Muscle of leg (tissue), 11 donors: ENCODE results near the gene ZC2HC1C. TPM values are rescaled to one million over a fixed set of nuclear protein-coding genes. Genes with fewer than 3 reads are reported as not detected.

ENCODE experiments used
- DNase-seq: peaks from one replicate; pipeline ENCODE4 v3.0.0; 2013
- H3K27ac ChIP-seq: one replicate; pipeline ENCODE4 v1.5.1; 2013; ENCODE audit warnings: mild to moderate bottlenecking, low read length, control low read depth
- H3K27me3 ChIP-seq: one replicate; pipeline ENCODE4 v1.6.1; 2013; ENCODE audit warnings: low read length; ENCODE audit not compliant: control insufficient read depth, insufficient read depth
- H3K36me3 ChIP-seq: one replicate; pipeline ENCODE4 v1.6.1; 2013; ENCODE audit warnings: low read length; ENCODE audit not compliant: control insufficient read depth, insufficient read depth
- H3K4me1 ChIP-seq: one replicate; pipeline ENCODE4 v1.6.1; 2013; ENCODE audit warnings: low read length; ENCODE audit not compliant: control insufficient read depth, insufficient read depth
- H3K4me3 ChIP-seq: one replicate; pipeline ENCODE4 v1.5.1; 2013; ENCODE audit warnings: low read length, control low read depth
- H3K9me3 ChIP-seq: replicated peaks from 2 replicates; pipeline ENCODE4 v1.6.1; 2013; ENCODE audit warnings: low read depth, low read length; ENCODE audit not compliant: control insufficient read depth
- WGBS: methylation state at CpG from one replicate; pipeline ENCODE4 v1.1.5; 2013; ENCODE audit warnings: missing lambda C conversion rate; ENCODE audit not compliant: insufficient coverage; 5-methylcytosine and 5-hydroxymethylcytosine counted together
- polyA plus RNA-seq, 8 donors: library from polyadenylated mRNA; unstranded; fragments of 120-200 nt; gene quantifications; one replicate each; pipeline versions ENCODE4 v1.2.1 to v1.2.3, GENCODE V29; 2013; ENCODE audit warnings: inconsistent platforms in 1 of 8, low replicate concordance in 1 of 8; ENCODE audit not compliant: insufficient read length in 8 of 8, insufficient read depth in 1 of 8
- total RNA-seq: library from RNA; stranded (reverse); fragments of 120-200 nt; gene quantifications from one replicate; pipeline ENCODE4 v1.2.4, GENCODE V29; 2013

The ZC2HC1C gene
- total and polyA plus RNA-seq, 9 donors = 0.53 to 2.6 (median 1.5) TPM

- 20% methylated on average over 1 of the region's 6 CpGs for WGBS
Observed at GRCh38 chr14:75042035-75042434, 27.4 kb upstream of the ZC2HC1C start.

GRCh38 chr14:75044322-75044721, 25.1 kb upstream of the ZC2HC1C start:
- H3K4me3 ChIP-seq = no peak overlapping the region
- no CpG with 5 or more reads among the region's 2 CpGs for WGBS
- H3K4me1 ChIP-seq = peaks cover 3% of the 10 kb centered on the region
- DNase-seq = peak; percentile 50
- H3K27ac ChIP-seq = peak overlapping the region; percentile 67
- H3K9me3 ChIP-seq = no peaks in the 10 kb centered on the region
- H3K36me3 ChIP-seq = peaks cover 18% of the 10 kb centered on the region
- H3K27me3 ChIP-seq = no peaks in the 10 kb centered on the region

More at GRCh38 chr14:75042035-75042434, 27.4 kb upstream of the ZC2HC1C start:
- H3K27me3 ChIP-seq = no peaks in the 10 kb centered on the region
- H3K4me3 ChIP-seq = no peak overlapping the region
- no peak for DNase-seq
- H3K4me1 ChIP-seq = peaks cover 3% of the 10 kb centered on the region
- no peak overlapping the region for H3K27ac ChIP-seq
- H3K36me3 ChIP-seq = peaks cover 20% of the 10 kb centered on the region
- no peaks in the 10 kb centered on the region for H3K9me3 ChIP-seq

GRCh38 chr14:75044752-75045151, 24.7 kb upstream of the ZC2HC1C start:
- peak overlapping the region; percentile 22 for H3K27ac ChIP-seq

GRCh38 chr14:75046275-75046674, 23.2 kb upstream of the ZC2HC1C start:
- Histone ChIP-seq H3K27ac (no peak overlapping the region), H3K9me3 (no peaks in the 10 kb centered on the region), H3K27me3 (no peaks in the 10 kb centered on the region), H3K4me1 (peaks cover 10% of the 10 kb centered on the region), H3K36me3 (peaks cover 13% of the 10 kb centered on the region), H3K4me3 (no peak overlapping the region)
- no peak for DNase-seq
- 89% methylated on average over 3 of the region's 5 CpGs for WGBS

More at GRCh38 chr14:75044752-75045151, 24.7 kb upstream of the ZC2HC1C start:
- Histone ChIP-seq H3K4me1 (peaks cover 3% of the 10 kb centered on the region), H3K27me3 (no peaks in the 10 kb centered on the region), H3K4me3 (no peak overlapping the region), H3K9me3 (no peaks in the 10 kb centered on the region), H3K36me3 (peaks cover 18% of the 10 kb centered on the region)
- WGBS = 0% methylated on average over 1 of the region's 8 CpGs
- peak; percentile 86 for DNase-seq

GRCh38 chr14:75046899-75047298, 22.5 kb upstream of the ZC2HC1C start:
- H3K4me3 ChIP-seq = no peak overlapping the region
- no peak for DNase-seq

GRCh38 chr14:75047506-75047905, 21.9 kb upstream of the ZC2HC1C start:
- DNase-seq = no peak
- Histone ChIP-seq H3K27ac (no peak overlapping the region), H3K9me3 (no peaks in the 10 kb centered on the region), H3K36me3 (peaks cover 10% of the 10 kb centered on the region), H3K27me3 (no peaks in the 10 kb centered on the region), H3K4me1 (peaks cover 10% of the 10 kb centered on the region), H3K4me3 (no peak overlapping the region)
- WGBS = no CpG with 5 or more reads among the region's 4 CpGs

More at GRCh38 chr14:75046899-75047298, 22.5 kb upstream of the ZC2HC1C start:
- H3K27me3 ChIP-seq = no peaks in the 10 kb centered on the region
- peaks cover 10% of the 10 kb centered on the region for H3K4me1 ChIP-seq
- WGBS = 100% methylated on average over 1 of the region's 3 CpGs
- H3K9me3 ChIP-seq = no peaks in the 10 kb centered on the region
- no peak overlapping the region for H3K27ac ChIP-seq
- peaks cover 12% of the 10 kb centered on the region for H3K36me3 ChIP-seq

GRCh38 chr14:75048101-75048500, 21.3 kb upstream of the ZC2HC1C start:
- Histone ChIP-seq H3K4me1 (peaks cover 10% of the 10 kb centered on the region), H3K4me3 (no peak overlapping the region), H3K27me3 (no peaks in the 10 kb centered on the region), H3K27ac (no peak overlapping the region), H3K9me3 (no peaks in the 10 kb centered on the region), H3K36me3 (peaks cover 11% of the 10 kb centered on the region)
- DNase-seq = no peak
- no CpG with 5 or more reads among the region's 2 CpGs for WGBS

- H3K27me3 ChIP-seq = no peaks in the 10 kb centered on the region
- no peaks in the 10 kb centered on the region for H3K9me3 ChIP-seq
- peaks cover 11% of the 10 kb centered on the region for H3K36me3 ChIP-seq
- H3K27ac ChIP-seq = no peak overlapping the region
- no peak overlapping the region for H3K4me3 ChIP-seq
- WGBS = 93% methylated on average over 5 of the region's 5 CpGs
- DNase-seq = no peak
- H3K4me1 ChIP-seq = peaks cover 10% of the 10 kb centered on the region
Observed at GRCh38 chr14:75049136-75049535, 20.3 kb upstream of the ZC2HC1C start.

GRCh38 chr14:75049731-75050201, 19.7 kb upstream of the ZC2HC1C start:
- Histone ChIP-seq H3K4me1 (peaks cover 9% of the 10 kb centered on the region), H3K36me3 (peaks cover 11% of the 10 kb centered on the region), H3K4me3 (no peak overlapping the region), H3K9me3 (no peaks in the 10 kb centered on the region), H3K27me3 (no peaks in the 10 kb centered on the region), H3K27ac (no peak overlapping the region)
- DNase-seq = no peak
- 100% methylated on average over 1 of the region's 3 CpGs for WGBS

- Histone ChIP-seq H3K27me3 (no peaks in the 10 kb centered on the region), H3K36me3 (peaks cover 11% of the 10 kb centered on the region), H3K4me3 (peak within 1 kb of the TSS; percentile 62), H3K4me1 (peaks cover 7% of the 10 kb centered on the region), H3K9me3 (no peaks in the 10 kb centered on the region), H3K27ac (peak within 1 kb of the TSS; percentile 87)
- WGBS = 0% methylated on average over 55 of the region's 59 CpGs
- peak; percentile 92 for DNase-seq
Observed at GRCh38 chr14:75050852-75051555, 18.4 kb upstream of the ZC2HC1C start, which contains the start of gene MLH3. TSS of gene MLH3 (minus strand) at chr14:75051467. CDS start at chr14:75049655, 1,812 bp downstream.
